Mucosa of descending colon (tissue), 3 donors: ENCODE data around the gene OXLD1. TPM values are rescaled to one million over a fixed set of nuclear protein-coding genes. Genes with fewer than 3 reads are reported as not detected.

Experiments used
- ATAC-seq: fragments of 200-7000 bp; cut with Tn5 transposase; one replicate; pipeline ENCODE4 v1.9.1; 2020; ENCODE audit warnings: mild to moderate bottlenecking, moderate library complexity
- DNase-seq, 3 donors: peaks; one replicate each; pipeline ENCODE4 v3.0.0-alpha.2; 2020
- H3K36me3 ChIP-seq: fragments of 200-600 bp; one replicate; pipeline ENCODE4 v1.8.0; 2021; ENCODE audit warnings: low read depth, mild to moderate bottlenecking
- H3K4me1 ChIP-seq: fragments of 200-600 bp; one replicate; pipeline ENCODE4 v1.8.0; 2021; ENCODE audit warnings: low read depth, mild to moderate bottlenecking
- H3K4me3 ChIP-seq: fragments of 200-600 bp; one replicate; pipeline ENCODE4 v1.8.0; 2021; ENCODE audit warnings: mild to moderate bottlenecking
- H3K9me3 ChIP-seq: fragments of 200-600 bp; one replicate; pipeline ENCODE4 v1.8.0; 2021; ENCODE audit warnings: mild to moderate bottlenecking
- CTCF ChIP-seq: fragments of 200-600 bp; IDR thresholded peaks from one replicate; pipeline ENCODE4 v1.8.0; 2022; ENCODE audit warnings: antibody characterized with exemption, mild to moderate bottlenecking
- intact Hi-C, 2 donors: fragments of 100-400 bp; cut with DNase I in 1 of 2; cut with micrococcal nuclease in 1 of 2; formaldehyde crosslinking; loops; one replicate each; pipeline versions ENCODE4 v1.11.0 to v1.11.1; 2022; cut with DNase I, micrococcal nuclease
- total RNA-seq, 3 donors: library from RNA; stranded (reverse); fragmentation: NEBNext Ultra II Directional in 2 of 3; extraction: Animal tissue kit (Norgen Biotek cat#: 25700) in 2 of 3; gene quantifications; one replicate each; pipeline versions ENCODE4 v1.2.1 to v1.2.4, GENCODE V29; 2021 to 2023
- donor health status: DM: no; HTN: no; CAD: no; lungs with moderate emphysema.
- donor health status: DM: no; HTN: no; CAD: no.
- donor health status: DM: no; HTN: yes; CAD: no.

The OXLD1 gene
- total RNA-seq, 3 donors from 2014 or later: 26.3 to 27.5 (median 26.8) TPM

- Histone ChIP-seq H3K4me3 (no peak overlapping the region), H3K9me3 (no peaks in the 10 kb centered on the region), H3K4me1 (peaks cover 12% of the 10 kb centered on the region), H3K36me3 (peaks cover 29% of the 10 kb centered on the region)
- intact Hi-C loops: no loop called here
- ATAC-seq (no peak), DNase-seq (no peak)
- no peak for TF ChIP-seq CTCF
Measured at GRCh38 chr17:81687770-81688541, 21.6 kb upstream of the OXLD1 start.

DNA sequence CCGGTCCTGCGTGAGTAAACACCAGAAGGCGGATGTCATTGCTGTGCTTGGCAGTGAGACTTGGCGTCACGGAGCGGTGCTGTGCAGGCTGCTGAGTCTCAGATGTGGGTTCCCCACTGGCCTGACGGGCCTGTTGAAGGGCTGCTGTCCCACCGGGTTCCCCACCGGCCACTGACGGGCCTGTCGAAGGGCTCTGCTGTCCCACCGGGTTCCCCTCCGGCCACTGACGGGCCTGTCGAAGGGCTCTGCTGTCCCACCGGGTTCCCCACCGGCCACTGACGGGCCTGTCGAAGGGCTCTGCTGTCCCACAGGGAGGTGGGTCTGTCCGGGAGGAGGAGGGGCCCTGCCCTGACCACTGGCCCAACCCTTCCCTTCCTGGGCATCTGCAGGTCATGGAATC lies 20.2 kb upstream of the OXLD1 start:
- H3K36me3 ChIP-seq: peaks cover 19% of the 10 kb centered on the region
- ATAC-seq (no peak), DNase-seq (no peak)
- intact Hi-C loops: no loop called here
- H3K4me1 ChIP-seq: peaks cover 18% of the 10 kb centered on the region
- no peak overlapping the region for H3K4me3 ChIP-seq
- TF ChIP-seq CTCF: no peak
- no peaks in the 10 kb centered on the region for H3K9me3 ChIP-seq

GRCh38 chr17:81685108-81685507 lies 18.7 kb upstream of the OXLD1 start:
- ATAC-seq: no peak
- H3K4me1 ChIP-seq: peaks cover 18% of the 10 kb centered on the region
- no peak for DNase-seq
- no peak for TF ChIP-seq CTCF
- intact Hi-C loops: no loop called here
- no peak overlapping the region for H3K4me3 ChIP-seq
- H3K36me3 ChIP-seq: peaks cover 13% of the 10 kb centered on the region
- no peaks in the 10 kb centered on the region for H3K9me3 ChIP-seq

- no peak for ATAC-seq
- H3K9me3 ChIP-seq: no peaks in the 10 kb centered on the region
- intact Hi-C loops: no loop called here
Measured at GRCh38 chr17:81684442-81684911, 18.1 kb upstream of the OXLD1 start.

GRCh38 chr17:81683584-81684441 lies 17.4 kb upstream of the OXLD1 start, which contains the start of the genes ARL16 and HGS:
TSS of gene ARL16 (minus strand) at chr17:81683797. CDS start at chr17:81683753, 44 bp downstream.
TSS of gene HGS (plus strand) at chr17:81684011. CDS start at chr17:81684067, 56 bp downstream.
- Histone ChIP-seq H3K9me3 (no peaks in the 10 kb centered on the region), H3K4me3 (peak within 1 kb of the TSS; percentile 99), H3K4me1 (peaks cover 18% of the 10 kb centered on the region), H3K36me3 (peaks cover 13% of the 10 kb centered on the region)
- ATAC-seq (peak; percentile 97), DNase-seq (peak; percentile 98 to 99 (median 99))
- TF ChIP-seq CTCF: peak; percentile 20
- intact Hi-C loops: no loop called here

More at GRCh38 chr17:81684442-81684911, 18.1 kb upstream of the OXLD1 start:
- Histone ChIP-seq H3K4me3 (peak overlapping the region; percentile 99), H3K36me3 (peaks cover 13% of the 10 kb centered on the region), H3K4me1 (peaks cover 18% of the 10 kb centered on the region)
- no peak for DNase-seq
- no peak for TF ChIP-seq CTCF
